Measurements from ENCODE around the gene CCDC70.

CCDC70 gene

DNA sequence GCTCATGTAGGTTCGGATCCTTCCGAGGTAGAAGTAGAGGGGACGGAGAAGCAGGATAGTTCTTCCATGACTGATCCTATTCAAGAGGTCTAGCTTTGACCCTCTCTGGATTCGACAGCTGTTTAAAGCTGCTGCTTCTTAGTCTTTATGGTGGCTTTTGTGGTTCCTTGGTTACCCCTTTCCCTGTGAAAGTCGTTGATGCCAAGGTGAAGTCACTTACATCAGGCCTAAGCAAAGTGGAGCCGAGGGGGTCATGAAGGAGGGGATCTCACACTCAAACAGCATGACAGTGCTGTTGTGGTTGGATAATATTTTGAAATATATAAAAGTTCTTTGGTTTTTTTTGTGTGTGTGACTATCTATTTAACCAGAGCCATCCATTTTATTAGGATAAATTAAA lies 8.1 kb downstream of the CCDC70 start:
- DNase-seq (ENCODE audit: low read depth in 1 of 2, low spot score in 1 of 2): no peak
- H3K27ac ChIP-seq (replicated peaks): no peak overlapping the region
- H3K27me3 ChIP-seq (ENCODE audit: insufficient read depth, poor library complexity, severe bottlenecking): no peaks in the 10 kb centered on the region
- TF ChIP-seq, protein P1, sequence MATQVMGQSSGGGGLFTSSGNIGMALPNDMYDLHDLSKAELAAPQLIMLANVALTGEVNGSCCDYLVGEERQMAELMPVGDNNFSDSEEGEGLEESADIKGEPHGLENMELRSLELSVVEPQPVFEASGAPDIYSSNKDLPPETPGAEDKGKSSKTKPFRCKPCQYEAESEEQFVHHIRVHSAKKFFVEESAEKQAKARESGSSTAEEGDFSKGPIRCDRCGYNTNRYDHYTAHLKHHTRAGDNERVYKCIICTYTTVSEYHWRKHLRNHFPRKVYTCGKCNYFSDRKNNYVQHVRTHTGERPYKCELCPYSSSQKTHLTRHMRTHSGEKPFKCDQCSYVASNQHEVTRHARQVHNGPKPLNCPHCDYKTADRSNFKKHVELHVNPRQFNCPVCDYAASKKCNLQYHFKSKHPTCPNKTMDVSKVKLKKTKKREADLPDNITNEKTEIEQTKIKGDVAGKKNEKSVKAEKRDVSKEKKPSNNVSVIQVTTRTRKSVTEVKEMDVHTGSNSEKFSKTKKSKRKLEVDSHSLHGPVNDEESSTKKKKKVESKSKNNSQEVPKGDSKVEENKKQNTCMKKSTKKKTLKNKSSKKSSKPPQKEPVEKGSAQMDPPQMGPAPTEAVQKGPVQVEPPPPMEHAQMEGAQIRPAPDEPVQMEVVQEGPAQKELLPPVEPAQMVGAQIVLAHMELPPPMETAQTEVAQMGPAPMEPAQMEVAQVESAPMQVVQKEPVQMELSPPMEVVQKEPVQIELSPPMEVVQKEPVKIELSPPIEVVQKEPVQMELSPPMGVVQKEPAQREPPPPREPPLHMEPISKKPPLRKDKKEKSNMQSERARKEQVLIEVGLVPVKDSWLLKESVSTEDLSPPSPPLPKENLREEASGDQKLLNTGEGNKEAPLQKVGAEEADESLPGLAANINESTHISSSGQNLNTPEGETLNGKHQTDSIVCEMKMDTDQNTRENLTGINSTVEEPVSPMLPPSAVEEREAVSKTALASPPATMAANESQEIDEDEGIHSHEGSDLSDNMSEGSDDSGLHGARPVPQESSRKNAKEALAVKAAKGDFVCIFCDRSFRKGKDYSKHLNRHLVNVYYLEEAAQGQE (IDR thresholded peaks at IDR 0.05; ENCODE audit: insufficient replicate concordance, low read depth): no peak
- TF ChIP-seq SPI1 (IDR thresholded peaks at IDR 0.05; ENCODE audit: borderline replicate concordance, low read depth) (no peak), POLR2AphosphoS5 (IDR thresholded peaks at IDR 0.05; ENCODE audit: low read depth) (no peak), GABPA (IDR thresholded peaks at IDR 0.05; ENCODE audit: low read depth) (no peak)
- TF ChIP-seq, protein P2, sequence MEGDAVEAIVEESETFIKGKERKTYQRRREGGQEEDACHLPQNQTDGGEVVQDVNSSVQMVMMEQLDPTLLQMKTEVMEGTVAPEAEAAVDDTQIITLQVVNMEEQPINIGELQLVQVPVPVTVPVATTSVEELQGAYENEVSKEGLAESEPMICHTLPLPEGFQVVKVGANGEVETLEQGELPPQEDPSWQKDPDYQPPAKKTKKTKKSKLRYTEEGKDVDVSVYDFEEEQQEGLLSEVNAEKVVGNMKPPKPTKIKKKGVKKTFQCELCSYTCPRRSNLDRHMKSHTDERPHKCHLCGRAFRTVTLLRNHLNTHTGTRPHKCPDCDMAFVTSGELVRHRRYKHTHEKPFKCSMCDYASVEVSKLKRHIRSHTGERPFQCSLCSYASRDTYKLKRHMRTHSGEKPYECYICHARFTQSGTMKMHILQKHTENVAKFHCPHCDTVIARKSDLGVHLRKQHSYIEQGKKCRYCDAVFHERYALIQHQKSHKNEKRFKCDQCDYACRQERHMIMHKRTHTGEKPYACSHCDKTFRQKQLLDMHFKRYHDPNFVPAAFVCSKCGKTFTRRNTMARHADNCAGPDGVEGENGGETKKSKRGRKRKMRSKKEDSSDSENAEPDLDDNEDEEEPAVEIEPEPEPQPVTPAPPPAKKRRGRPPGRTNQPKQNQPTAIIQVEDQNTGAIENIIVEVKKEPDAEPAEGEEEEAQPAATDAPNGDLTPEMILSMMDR (IDR thresholded peaks at IDR 0.05; ENCODE audit: insufficient read depth, low read length): no peak
- H3K4me3 ChIP-seq (replicated peaks; ENCODE audit: insufficient read depth, low read length): no peak overlapping the region

DNA sequence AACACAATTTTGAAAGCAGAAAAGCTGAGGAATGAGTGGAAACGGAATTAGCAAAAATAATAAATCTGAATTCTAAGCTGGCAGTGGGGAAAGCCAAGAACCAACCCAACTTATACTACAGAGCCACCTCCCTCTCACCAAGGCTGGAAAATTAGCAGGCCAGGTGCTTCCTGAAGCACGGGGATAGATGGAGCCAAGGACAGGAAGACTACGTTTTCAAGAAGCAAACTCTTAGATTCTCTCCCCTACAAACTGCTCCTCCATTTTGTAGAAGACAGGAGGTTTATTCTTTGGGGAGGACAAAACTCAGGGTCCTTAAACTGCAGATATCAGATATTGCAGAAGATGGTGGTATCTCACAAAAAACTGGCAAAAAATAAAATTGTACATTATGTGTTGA lies 8.8 kb downstream of the CCDC70 start:
- TF ChIP-seq, protein P1 (IDR thresholded peaks at IDR 0.05; ENCODE audit: insufficient replicate concordance, low read depth): no peak
- no peak for TF ChIP-seq GABPA (IDR thresholded peaks at IDR 0.05; ENCODE audit: low read depth)
- TF ChIP-seq SPI1 (IDR thresholded peaks at IDR 0.05; ENCODE audit: borderline replicate concordance, low read depth): no peak
- Histone ChIP-seq H3K4me3 (replicated peaks; ENCODE audit: insufficient read depth, low read length) (no peak overlapping the region), H3K27ac (replicated peaks) (no peak overlapping the region), H3K27me3 (ENCODE audit: insufficient read depth, poor library complexity, severe bottlenecking) (no peaks in the 10 kb centered on the region)
- DNase-seq (ENCODE audit: low read depth in 1 of 2, low spot score in 1 of 2): no peak

DNA sequence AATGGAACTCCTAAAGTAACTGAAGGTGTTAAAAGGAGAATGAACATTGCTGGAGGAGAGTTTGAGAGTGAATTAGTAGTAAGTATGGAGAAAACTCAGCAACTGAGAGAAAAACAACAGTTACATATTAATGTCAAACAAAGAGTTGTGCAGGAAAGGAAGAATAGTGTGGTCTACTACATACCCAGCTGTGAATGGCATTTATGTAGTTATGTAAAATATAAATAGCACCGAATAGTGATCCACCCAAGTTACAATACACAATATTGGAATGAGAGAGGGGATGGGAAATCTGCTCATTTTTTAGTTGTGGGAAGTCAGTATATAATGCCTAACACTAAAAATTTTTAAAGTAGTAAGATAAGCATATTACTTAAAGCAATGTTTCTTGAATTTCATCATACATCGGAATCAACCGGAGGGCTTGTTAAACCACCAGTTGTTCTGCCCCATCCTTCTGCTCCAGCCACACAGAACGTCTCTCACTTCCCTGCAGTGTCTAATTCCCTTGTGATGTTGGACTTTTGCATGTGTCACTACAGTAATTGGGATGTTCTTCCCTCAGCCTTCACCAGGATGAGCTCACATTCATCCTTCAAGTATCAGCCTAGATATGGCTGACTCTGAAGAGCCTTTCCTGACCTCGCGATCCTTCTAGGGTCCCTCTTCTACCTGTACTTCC lies 11.5 kb downstream of the CCDC70 start:
- Histone ChIP-seq H3K4me3 (replicated peaks; ENCODE audit: insufficient read depth, low read length) (no peak overlapping the region), H3K27ac (replicated peaks) (no peak overlapping the region), H3K27me3 (ENCODE audit: insufficient read depth, poor library complexity, severe bottlenecking) (no peaks in the 10 kb centered on the region)
- TF ChIP-seq GABPA (IDR thresholded peaks at IDR 0.05; ENCODE audit: low read depth): no peak
- TF ChIP-seq SPI1 (IDR thresholded peaks at IDR 0.05; ENCODE audit: borderline replicate concordance, low read depth): no peak
- TF ChIP-seq, protein P1 (IDR thresholded peaks at IDR 0.05; ENCODE audit: insufficient replicate concordance, low read depth): no peak
- TF ChIP-seq, protein P2 (IDR thresholded peaks at IDR 0.05; ENCODE audit: insufficient read depth, low read length): no peak
- no peak for TF ChIP-seq POLR2AphosphoS5 (IDR thresholded peaks at IDR 0.05; ENCODE audit: low read depth)
- no peak for DNase-seq (ENCODE audit: low read depth in 1 of 2, low spot score in 1 of 2)
